Left hindlimb (tissue), 1 donor: Measurements from ENCODE around the gene SMC6.

Experiments
- DNase-seq: peaks from one replicate; pipeline ENCODE4 v3.0.0-alpha.2; 2018

Gene SMC6

DNA sequence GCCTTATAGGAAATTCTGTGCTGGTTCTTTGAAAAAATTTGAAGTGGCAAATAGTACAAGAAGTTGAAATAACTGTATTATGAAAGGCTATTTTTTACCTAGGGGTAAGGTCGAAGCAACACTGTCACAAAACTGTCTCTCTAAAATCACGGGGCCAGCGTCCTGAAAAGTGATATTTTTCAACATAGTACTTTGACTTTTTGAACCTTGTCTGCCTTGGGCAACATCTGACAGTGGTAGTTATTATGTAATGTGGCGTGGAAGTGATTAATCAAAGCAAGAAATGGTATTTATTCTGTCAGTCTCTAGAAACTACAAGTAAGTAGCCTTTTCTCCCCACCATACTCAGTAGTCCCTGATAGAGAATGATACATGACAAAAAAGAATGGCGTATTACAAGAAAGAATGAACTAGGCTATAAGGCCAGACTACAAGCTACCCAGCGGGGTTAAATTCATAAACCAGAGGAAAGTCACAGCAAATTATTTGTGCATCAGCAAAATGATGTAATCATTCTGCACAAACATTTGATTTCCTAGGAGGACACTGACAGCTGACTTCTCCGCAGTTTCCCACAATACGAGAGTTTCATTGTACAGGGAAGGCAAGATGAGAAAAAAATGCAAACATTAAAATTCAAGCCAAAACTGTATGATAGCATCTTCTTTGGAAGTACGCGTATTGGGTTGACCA, 10.2 kb upstream of the SMC6 start:
- DNase-seq: no peak

DNA sequence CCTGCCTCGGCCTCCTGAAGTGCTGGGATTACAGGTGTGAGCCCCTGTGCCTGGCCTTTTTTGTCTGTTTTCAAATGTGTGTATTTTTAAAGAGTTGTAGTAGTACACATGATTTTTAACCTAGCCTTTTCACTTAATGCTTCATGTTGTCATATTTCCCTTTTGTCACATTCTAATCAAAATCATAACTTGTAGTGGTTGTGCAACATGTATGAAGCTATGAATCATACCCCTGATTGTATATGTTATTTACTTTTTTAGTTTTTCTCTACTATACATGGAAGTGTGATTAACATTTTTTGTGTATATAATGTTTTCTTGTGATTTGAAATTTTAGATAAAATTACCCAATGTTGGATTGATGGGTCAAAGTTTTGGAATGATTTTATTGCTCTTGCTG, 8.8 kb upstream of the SMC6 start:
- no peak for DNase-seq

DNA sequence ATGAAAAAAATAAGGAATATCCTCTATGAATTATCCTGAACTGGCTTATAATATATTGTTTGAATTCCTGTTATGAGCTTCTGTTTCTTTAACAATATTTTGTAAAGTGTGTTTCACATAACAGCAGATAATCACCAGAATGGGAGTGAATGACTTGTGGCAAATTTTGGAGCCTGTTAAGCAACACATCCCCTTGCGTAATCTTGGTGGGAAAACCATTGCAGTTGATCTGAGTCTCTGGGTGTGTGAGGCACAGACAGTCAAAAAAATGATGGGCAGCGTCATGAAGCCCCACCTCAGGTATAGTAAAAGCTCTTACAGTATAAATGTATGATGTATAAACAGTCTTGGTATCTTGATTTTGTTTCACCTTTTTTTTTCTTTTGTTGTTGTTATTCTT, 6.2 kb upstream of the SMC6 start:
- no peak for DNase-seq

- no peak for DNase-seq
Observed at GRCh38 chr2:17758118-17758517, 4.5 kb upstream of the SMC6 start.

- no peak for DNase-seq
Observed at GRCh38 chr2:17757321-17757720, 3.7 kb upstream of the SMC6 start.

DNA sequence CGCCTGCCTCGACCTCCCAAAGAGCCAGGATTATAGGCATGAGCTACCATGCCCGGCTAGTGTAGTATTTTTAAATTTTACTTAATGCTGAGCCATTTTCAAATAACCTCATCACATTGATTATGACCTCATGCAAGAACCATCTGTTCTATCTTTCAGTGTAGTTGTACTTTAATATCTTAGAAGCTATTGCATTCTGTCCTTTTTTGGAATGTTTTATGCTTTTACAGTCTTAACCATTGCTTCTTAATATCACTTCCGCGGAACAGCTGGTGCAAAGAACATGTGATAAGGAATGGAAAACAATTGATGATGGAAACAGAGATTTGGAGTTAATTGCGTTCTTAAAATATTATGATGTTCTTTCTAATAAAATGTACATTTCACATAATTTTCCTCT, 3.1 kb upstream of the SMC6 start:
- DNase-seq: no peak

GRCh38 chr2:17754773-17755425, 1.3 kb upstream of the SMC6 start:
- DNase-seq: no peak

DNA sequence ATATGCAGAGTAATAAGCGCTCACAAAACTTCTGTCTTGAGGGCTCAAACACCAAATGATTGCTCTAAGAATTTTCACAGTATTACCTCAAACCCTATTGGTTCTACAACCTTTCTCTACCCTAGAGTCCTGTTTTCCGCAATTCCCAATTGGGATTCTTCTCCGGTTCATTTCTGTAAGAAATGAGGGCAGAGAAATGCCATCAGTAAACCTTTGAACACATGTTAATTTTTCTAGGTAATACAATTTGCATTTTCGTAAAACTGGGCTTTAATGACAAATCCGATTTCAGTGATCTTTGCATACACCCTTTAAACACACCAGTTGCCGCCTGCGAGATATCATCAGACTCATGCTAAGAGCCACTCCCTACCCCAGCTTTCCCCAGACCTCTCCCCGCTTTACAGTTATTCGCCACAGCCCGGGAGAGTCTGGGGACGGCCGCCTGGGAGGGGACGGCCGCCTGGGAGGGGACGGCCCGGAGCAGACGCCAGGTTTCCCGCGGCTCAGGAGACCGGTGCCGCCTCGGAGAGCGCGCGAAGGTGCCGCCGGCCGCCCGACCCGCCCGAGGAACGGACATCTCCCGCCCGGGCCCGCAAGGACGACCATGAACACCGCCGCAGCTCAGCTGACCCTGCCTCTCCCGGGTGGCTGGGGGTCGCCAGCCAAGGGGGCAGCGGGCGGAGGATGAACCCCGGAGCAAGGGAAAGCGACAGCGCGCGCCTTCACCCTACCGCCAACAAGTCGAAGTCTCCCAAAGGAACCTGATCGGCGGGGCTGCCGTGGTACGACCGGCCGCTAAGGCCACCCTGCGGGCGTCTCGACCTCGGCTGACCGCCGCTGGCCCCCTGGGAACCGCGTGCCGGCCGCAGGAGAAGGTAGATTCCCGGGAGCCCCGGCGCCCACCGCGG, 463 bp downstream of the SMC6 start:
- DNase-seq: no peak

DNA sequence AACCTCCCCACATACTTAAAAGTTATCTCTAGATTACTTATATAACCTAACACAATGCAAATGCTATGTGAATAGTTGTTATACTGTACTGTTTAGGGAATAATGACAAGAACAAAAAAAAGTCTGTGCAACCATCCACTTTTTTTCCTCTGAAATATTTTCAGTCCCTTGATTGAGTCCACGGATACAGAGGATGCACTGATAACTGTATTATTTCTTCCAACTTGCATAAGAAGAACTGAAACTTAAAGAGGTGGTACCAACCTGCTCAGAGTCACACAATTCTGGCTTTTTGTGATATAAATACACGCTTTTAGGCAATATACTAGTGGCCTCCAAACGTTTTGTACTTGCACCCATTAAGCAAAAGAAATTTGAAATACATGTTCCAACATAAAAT, 1.4 kb downstream of the SMC6 start:
- DNase-seq: no peak

GRCh38 chr2:17749753-17750438, 3.7 kb downstream of the SMC6 start:
- no peak for DNase-seq

DNA sequence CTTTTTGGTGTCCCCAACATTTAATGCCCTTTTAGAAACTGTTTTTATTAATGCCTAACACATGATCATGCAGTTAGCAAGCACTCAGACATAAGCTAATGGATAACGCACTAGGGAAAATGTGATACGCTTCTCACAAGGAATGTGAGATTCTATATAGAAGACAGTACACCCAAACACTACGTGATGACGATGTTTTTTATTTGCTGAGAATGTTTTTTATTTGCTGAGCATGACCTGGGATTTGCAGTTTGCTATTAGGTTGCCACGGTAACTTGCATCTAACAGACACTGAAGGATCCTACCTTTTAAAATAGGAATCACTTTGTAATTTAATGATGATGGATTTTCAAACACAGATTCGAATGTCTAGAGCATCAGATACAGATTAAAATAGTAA, 4.9 kb downstream of the SMC6 start:
- DNase-seq: no peak

GRCh38 chr2:17747684-17748452, 5.7 kb downstream of the SMC6 start:
- DNase-seq: no peak

- no peak for DNase-seq
Observed at GRCh38 chr2:17740203-17740602, 13.4 kb downstream of the SMC6 start.

GRCh38 chr2:17736989-17737388, 16.6 kb downstream of the SMC6 start:
- no peak for DNase-seq

DNA sequence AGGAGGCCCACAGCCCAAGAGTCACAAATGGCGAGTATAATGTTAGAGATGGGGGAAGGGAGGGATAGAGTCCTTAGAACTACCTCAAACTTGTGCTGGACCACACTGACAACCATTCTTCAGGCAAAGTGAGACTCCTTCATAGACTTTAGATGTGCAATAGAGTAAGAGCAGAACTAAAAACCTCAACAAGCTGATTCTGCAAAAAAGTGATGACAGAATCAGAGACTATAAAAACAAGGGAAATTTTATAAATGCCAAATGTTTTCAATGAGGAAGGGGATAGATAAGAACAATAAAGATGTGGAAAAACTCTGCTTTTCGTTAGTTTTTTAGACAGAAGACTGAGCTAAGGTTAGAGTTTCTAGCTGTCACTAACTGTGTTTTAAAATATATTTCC, 17.7 kb downstream of the SMC6 start:
- DNase-seq: no peak

DNA sequence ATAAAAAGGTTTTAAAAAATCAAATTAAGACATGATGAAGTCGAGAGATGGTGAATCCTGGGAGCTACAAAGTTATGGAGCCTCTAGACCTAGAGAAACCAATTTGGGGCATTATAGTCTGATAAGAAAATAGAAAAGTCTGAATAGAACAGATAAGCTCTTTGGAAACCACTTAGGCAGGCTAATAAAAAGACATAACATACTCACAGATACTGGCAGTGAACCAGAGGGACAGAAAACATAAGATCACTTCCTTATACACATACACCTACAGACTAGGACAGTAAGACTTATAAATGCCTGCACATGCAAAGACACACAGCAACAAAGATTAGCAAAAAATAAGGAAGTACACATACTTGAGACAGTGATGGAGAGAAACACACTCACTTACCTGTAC, 20.0 kb downstream of the SMC6 start:
- DNase-seq: no peak

DNA sequence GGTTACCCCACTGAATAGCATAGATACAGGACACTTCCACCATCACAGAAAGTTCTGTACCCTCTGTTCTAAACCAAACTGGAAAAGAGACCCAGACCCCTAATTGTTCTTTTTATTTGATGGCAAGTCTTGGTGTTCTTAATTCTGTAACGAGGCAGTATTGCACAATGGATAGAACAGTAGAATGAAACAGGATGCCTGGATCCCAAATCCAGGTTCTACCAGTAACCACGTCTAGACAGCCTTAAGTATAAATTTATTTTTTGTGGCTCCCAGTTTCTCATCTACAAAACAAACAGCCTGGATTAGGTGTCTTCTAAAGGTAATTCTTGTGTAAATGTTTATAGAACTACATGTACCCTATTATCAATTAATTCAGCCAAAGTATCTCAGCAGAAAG, 23.7 kb downstream of the SMC6 start:
- DNase-seq: no peak

DNA sequence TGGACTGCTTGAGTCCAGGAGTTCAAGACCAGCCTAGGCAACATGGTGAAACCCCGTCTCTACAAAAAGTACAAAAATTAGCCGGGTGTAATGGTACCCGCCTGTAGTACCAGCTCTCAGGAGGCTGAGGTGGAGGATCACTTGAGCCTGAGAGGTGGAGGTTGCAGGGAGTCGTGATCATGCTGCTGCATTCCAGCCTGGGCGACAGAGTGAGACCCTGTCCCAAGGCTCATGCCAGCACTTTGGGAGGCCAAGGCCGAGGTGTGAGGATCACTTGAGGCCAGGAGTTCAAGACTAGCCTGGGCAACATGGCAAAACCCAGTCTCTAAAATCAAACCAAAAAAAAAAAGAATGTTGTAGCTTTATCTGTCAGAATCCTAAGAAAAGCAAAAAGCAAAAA, 25.4 kb downstream of the SMC6 start:
- no peak for DNase-seq

DNA sequence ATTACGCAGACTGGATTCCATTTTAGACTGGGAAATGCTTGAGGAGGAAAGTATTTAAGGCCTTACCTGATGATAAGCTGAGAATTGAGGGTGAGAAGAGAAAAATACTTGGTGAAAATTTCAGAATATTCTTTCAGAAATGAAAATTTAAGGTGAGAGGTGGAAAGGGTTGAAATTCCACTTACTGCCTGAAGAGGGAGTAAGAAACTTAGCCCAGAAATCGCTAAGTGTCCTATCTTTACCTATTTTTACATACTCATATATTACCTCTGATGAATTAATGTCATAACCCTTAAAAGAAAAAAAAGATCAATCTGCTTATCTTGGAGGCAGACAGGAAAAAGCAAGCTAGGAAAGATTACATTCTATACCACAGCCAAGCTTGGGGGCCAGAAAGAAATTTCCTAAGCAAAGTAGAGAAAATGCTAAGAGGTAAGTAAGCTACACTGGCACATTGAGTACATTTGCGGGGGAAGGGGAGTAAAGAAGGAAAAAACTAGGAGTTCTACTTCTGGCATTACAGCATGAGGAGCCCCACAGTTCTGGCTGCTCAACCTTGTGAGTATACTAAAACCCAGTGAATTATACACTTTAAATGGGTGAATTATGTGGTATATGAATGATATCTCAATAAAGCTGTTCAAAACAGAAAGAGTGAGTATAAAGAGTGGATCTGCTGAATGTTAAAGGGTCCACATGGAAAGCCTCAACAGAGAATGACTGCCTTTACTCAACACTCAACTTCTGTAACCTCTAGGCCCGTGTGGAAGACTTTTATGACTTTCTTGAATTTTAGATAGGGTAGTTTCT, 33.8 kb downstream of the SMC6 start:
- DNase-seq: no peak

- DNase-seq: no peak
Observed at GRCh38 chr2:17718689-17719088, 34.9 kb downstream of the SMC6 start.

DNA sequence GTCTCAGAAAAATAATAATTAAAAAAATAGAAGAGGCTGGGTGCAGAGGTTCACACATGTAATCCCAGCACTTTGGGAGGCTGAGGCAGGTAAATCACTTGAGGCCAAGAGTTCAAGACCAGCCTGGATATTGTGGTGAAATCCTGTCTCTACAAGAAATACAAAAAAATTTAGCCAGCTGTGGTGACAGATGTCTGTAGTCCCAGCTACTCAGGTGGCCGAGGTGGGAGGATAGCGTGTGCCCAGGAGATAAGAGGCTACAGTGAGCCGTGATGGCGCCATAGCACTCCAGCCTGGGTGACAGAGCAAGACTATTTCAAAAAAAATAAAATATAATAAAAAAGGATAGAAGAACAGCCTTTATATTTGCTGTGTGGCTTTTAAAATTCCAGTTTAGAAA, 35.9 kb downstream of the SMC6 start:
- no peak for DNase-seq

DNA sequence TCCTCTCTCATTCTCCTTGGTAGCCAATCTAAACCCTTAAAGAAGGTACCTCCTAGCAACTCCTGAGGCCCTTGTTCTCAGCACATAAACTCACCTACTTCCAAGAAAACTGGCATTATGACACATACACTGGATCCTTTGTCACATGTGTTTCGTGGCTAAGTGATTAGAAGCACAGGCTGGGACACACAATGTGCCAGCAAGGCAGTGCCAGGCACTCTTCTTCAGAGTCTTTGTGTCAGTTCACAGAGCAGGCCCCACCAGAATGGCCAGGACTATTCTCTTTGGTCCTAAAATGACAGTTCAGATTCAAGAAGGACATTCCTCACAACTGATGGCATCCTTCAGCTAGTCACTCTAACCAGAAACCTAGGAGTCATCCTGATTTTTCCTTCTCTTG, 40.3 kb downstream of the SMC6 start:
- no peak for DNase-seq
